GM19324 (cell line): ENCODE results near the gene KIF25.

Experiments used
- ATAC-seq: cut with Tn5 transposase; IDR thresholded peaks from one replicate; pipeline ENCODE4 v1.9.1; 2021; ENCODE audit warnings: mild to moderate bottlenecking, moderate library complexity; ENCODE audit not compliant: unreplicated experiment, low FRiP score

Gene KIF25

GRCh38 chr6:167997642-167998041 is at the start of gene KIF25:
Gene KIF25 (plus strand): TSS chr6:167997671. CDS start chr6:168029586, 31,915 bp downstream.
- no peak for ATAC-seq

DNA sequence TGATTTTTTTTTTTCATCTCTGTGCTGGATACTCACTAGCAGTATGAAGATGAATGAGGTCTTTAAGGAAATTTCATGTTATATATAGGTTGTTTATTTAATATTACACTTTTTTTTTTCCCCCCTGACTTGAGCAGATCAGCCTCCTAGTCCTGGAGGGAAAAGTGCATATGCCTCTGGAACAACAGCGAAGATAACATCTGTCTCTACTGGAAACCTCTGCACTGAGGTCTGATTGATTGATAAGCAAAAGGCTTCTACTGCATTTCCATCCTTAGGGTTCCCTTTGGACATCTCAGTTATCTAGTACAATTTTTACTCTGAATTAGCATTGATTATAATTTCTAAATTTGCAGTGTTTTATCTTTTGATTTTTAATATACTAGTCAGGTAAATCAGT is 49.8 kb upstream of the KIF25 start:
- no peak for ATAC-seq

- no peak for ATAC-seq
These were observed 48.8 kb upstream of the KIF25 start for GRCh38 chr6:167948716-167949115.

DNA sequence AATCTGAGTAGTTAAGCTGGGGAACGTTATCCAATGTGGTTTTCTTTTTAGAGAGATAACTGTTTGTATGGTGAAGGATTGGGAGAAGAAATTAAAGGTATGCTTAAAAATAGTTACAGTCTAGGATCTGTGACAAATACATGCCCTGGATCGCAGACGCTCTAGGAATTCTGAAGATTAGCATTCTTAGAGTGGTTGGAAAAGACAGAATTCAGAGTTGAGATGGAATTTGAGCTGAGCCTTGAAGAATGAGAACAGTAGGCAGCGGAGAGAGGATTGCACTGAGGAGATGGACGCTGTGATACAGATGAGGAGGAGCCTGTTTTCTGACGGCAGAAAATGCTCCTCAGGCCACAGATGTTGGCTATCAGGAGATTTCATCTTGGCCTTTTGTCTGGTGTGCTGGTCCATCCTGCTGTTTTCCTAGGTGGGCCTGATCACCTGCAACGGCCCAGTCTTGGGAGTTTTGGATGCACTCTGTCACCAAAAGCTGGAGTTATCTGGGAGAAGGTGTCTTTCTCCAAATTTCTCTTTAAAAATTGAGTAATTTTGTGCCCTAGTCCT is 48.3 kb upstream of the KIF25 start:
- ATAC-seq, result no peak

DNA sequence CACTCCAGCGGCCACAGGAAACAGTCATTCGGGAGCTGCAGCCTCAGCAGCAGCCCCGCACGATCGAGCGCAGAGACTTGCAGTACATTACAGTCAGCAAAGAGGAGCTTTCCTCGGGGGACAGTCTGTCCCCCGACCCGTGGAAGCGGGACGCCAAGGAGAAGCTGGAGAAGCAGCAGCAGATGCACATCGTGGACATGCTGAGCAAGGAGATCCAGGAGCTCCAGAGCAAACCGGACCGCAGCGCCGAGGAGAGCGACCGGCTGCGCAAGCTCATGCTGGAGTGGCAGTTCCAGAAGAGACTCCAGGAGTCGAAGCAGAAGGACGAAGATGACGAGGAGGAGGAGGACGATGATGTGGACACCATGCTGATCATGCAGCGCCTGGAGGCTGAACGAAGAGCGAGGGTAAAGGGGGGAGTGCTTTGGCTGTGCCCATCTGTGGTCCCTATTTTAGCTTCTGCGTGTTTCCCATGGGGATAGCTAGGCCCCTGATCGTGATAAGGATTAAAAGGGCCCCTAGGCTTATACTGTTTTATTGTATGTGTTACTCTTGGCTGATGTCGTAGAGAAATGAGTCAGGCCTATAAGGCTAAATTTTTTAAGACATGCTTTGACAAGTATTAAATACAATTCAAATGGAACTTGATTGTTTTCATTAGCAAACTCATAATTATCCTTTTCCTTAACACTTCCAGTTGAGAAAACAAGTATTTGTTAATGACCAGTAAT is 45.5 kb upstream of the KIF25 start:
- no peak for ATAC-seq

DNA sequence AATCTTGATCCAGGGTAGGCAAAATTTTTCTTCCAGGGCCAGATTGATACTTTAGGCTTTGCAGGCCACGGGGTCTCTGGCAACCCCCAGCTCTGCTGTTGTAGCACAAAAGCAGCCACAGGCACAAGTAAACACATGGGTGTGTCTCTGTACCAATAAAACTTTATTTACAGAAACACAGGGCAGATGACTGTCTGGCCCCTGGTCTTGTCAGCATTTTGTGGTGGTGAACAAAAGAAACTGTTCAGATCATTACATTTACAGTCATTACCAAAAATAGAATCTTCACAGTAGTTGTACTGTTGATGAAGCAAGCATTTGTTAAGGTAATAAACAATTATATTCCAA is 45.0 kb upstream of the KIF25 start:
- no peak for ATAC-seq

- no peak for ATAC-seq
These were observed 43.9 kb upstream of the KIF25 start for GRCh38 chr6:167953551-167953950.

DNA sequence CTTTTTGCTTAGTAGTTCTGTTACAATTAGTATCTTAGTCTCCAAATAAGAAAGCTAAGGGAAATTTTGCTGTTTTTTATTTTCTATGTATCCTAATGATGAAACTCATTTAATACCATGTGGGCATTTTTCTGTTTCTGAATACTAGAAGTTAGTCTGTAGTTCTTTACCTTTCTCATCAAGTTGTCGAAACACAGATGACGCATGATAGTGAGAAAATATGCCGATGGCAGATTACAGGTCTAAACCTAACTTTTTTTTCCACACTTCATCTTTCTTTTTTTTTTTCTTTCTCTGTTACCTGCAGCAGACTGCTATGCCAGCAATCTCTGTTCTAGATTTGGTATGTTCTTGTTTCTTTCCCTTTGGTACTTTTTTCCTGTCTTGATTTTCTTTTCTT is 43.3 kb upstream of the KIF25 start:
- ATAC-seq, result no peak

- no peak for ATAC-seq
These were observed 41.0 kb upstream of the KIF25 start for GRCh38 chr6:167956491-167956890.

DNA sequence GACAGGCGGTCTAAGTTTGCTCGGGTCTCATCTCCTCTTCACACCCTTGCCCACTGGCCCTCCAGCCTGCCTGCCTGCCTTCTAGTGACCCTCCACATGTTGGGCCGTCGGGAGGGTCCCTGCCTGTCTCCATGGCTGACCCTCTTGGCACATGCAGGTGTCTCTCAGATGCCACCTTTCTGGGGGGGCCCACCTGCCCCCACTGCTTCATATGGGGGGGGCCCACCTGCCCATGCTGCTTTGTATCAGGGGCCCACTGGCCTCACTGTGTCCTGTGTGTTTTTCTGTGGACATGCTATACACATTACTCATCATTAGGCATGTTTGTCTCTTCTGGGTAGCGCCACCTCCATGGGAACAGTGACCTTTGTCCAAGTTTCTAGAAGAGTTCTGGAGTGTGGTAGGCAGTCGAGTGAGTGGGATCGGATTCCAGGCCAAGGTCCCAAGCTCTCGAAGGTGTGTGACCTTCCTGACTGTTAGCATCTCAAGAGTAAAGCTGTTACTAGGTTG is 40.4 kb upstream of the KIF25 start:
- no peak for ATAC-seq

GRCh38 chr6:167957626-167958025 is 39.8 kb upstream of the KIF25 start:
- ATAC-seq, result no peak

DNA sequence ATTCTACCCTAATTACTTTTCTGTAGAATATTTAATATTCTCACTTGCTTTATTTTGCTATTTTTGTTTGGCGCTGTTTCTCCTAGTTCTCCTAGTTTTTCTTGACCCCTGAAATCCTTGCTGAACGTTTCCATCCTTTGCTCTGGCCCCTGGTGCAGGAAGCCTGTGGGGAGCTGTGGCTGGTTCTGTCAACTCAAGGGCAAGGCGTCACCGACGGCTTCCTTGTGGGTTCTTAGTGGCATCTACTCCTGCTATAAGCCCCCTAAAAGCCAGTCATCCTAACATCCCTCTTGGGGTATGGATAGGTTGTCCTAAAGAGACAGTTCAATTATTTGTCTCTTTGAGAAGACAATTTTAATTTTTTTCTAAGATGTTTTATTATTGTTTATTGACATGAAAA is 36.9 kb upstream of the KIF25 start:
- ATAC-seq, result no peak

GRCh38 chr6:167962711-167963110 is 34.8 kb upstream of the KIF25 start:
- ATAC-seq, result no peak

GRCh38 chr6:167963589-167964057 is 33.8 kb upstream of the KIF25 start:
- no peak for ATAC-seq

DNA sequence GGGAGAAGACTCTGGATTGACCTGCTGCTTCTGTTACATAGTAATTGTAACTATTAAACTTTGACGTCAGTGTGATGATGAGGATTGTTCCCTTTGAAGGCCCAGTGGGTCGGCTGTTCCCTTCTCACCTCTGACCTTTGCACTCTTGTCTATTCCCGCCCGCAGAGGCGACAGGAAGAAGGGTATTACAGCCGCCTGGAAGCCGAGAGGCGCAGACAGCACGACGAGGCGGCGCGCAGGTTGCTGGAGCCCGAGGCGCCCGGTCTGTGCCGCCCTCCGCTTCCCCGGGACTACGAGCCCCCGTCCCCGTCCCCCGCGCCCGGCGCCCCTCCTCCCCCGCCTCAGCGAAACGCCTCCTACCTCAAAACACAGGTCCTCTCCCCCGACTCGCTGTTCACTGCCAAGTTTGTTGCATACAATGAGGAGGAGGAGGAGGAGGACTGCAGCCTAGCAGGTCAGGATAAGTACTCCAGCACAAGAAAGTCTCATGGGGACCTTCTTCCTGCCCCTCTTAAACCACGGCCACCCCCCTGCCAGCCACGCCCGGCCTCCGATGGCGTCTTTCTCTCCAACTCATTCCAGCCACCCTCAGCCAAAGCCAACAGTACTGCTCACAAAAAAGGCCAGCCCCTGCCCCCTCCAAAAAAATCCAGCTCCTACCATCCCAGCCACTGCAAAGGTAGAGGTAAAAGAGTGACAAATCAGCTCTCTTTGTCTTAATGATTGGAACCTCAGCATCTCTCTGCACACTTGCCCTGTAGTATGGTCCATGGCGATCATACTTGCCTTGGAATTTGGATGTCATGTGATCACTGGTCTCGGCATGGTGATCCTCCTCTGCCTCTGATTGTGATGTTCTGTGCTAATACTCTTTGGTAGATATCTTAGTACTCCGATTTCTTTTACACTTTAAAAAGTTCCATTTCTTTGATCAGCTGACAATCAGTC is 31.6 kb upstream of the KIF25 start:
- no peak for ATAC-seq

GRCh38 chr6:167966540-167966905 is 30.9 kb upstream of the KIF25 start:
- no peak for ATAC-seq

GRCh38 chr6:167968091-167968490 is 29.4 kb upstream of the KIF25 start:
- no peak for ATAC-seq

DNA sequence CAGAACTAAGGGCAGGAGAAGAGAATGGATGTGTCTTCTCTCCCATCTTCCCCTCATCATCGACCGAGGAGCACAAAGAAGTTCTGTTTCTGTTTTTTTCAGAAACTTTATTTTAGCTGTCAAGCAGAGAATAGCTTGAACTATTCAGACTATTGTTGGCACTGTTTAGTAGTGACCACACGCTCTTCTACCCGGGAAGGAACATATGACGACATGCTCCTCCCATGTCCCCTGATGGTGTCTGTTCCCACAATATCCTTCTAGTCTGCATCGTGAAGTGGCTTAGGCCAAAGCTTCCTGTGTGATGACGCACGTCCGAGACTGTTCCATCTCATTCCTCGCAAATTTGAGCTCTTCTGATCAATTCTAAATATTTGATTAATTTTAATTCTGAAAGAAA is 27.2 kb upstream of the KIF25 start:
- no peak for ATAC-seq

- ATAC-seq, result no peak
These were observed 25.3 kb upstream of the KIF25 start for GRCh38 chr6:167972193-167972592.

GRCh38 chr6:167973148-167973885 is 24.2 kb upstream of the KIF25 start:
- ATAC-seq, result no peak
